Caki2 (cell line): Measurements from ENCODE around the gene BICDL2. TPM values are rescaled to one million over a fixed set of nuclear protein-coding genes. Genes with fewer than 3 reads are reported as not detected.

Experiments
- DNase-seq: peaks from one replicate; pipeline ENCODE4 v3.0.0-alpha.2; 2015; ENCODE audit warnings: low read depth
- in situ Hi-C: cut with HindIII; loops from 2 replicates; pipeline ENCODE4 v1.10.0; 2016; ENCODE audit warnings: low sequenced_read_pairs, low pct_unique_long_range_greater_than_20kb, mixed read lengths
- total RNA-seq: library from RNA; depleted of rRNA; stranded (reverse); fragments of >200 nt; shearing (Covaris generic); gene quantifications from 2 replicates; pipeline ENCODE4 v1.2.3, GENCODE V29; 2014; ENCODE audit warnings: low replicate concordance

Gene BICDL2
- total RNA-seq, 1 experiment from 2014 or later = not detected

DNA sequence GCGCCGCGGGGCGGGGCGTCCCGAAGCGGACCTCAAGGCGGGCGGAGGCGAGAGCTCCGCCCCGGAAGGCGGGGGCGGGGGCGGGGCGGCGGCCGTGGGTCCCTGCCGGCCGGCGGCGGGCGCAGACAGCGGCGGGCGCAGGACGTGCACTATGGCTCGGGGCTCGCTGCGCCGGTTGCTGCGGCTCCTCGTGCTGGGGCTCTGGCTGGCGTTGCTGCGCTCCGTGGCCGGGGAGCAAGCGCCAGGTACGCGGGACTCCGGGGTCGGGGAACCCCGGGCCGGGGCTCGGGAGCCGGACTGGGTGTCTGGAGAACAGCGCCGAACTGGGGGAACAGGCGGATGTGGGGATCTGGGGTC, 16.5 kb downstream of the BICDL2 start, which contains the start of gene TNFRSF12A:
Gene TNFRSF12A, plus strand, starts transcription at position 122 of the 357 bp plus-strand sequence. Its CDS starts 30 bp downstream, at position 152.
- peak; percentile 76 for DNase-seq
- in situ Hi-C loops = no loop called here

DNA sequence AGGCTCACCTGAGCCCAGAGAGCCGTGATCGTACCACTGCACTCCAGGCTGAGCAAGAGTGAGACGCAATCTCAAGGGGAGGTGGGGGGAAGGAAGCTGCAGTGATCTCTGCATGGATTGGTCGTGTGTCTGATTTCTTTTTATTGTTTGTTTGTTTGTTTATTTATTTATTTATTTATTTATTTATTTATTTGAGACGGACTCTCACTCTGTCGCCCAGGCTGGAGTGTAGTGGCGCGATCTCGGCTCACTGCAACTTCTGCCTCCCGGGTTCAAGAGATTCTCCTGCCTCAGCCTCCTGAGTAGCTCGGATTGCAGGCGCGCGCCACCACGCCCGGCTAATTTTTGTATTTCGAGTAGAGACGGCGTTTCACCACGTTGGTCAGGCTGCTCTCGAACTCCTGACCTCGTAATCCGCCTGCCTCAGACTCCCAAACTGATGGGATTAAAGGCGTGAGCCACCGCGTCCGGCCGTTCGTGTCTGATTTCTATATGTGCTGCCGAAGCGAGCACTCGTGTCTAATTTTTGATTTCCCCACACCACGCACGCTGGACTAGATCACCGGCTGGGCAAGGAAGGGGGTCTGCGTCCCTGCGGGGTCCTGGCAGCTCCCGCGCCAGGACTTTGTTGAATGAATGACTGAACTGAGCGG, 17.0 kb downstream of the BICDL2 start:
- no peak for DNase-seq
- in situ Hi-C loops = no loop called here

DNA sequence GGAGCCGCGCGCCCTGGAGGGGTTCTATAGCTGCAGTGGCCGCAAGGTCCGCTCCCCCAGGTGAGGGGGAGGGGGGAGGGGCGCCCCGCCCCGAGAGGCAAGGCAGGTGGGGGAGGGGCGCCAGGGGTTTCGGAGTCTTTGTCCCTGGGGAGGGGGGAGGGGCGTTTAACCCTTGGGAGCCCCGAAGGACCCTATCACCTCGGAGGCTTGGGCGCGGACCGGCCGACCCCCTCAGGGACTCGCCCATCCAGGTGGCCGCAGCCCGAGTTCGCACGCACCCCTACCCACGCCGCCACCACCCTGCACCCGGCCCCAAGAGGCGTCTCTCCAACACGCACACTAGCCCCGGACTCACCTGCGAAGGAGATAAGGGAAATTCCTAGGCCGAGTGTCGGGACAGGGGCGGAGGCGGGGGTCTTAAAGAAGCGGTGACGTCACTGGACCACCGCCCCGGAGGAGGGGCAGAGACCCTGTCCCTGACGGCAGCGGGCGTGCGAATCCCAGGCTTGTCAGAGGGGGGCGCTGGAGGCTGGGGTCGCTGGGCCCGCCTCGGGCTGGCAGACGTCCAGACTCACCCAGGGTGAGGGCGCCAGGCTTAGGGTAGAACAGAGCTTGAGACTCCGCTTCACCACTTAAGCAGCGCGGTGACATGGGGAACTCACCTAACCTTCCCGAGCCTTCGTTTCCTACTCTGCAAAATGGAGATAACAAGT, 18.8 kb downstream of the BICDL2 start, which contains the start of gene CLDN6:
Gene CLDN6, minus strand, starts transcription at position 390 of the 713 bp plus-strand sequence. CDS start 2,162 bp downstream, outside the sequence.
- DNase-seq = no peak
- in situ Hi-C loops = no loop called here

DNA sequence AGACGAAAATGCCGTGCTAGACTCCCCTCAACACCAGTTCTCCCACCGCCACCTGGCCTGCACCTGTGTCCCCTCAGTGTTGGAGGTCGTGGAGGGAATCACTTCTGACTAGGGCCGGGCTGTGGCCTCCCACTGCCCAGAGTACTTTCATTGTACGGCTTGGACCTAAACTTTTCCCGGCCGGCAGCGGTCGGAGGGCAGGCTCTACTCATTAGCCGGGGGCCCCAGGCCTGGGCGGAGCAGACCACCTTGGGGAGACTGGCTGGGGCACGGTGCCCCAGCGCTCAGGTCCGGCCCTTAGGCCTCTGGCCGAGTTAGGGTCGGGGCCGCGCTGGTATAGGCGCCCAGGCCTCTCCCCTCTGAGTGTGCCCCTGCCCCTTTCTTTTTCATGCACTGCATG, 19.4 kb downstream of the BICDL2 start:
- no peak for DNase-seq
- in situ Hi-C loops = no loop called here

DNA sequence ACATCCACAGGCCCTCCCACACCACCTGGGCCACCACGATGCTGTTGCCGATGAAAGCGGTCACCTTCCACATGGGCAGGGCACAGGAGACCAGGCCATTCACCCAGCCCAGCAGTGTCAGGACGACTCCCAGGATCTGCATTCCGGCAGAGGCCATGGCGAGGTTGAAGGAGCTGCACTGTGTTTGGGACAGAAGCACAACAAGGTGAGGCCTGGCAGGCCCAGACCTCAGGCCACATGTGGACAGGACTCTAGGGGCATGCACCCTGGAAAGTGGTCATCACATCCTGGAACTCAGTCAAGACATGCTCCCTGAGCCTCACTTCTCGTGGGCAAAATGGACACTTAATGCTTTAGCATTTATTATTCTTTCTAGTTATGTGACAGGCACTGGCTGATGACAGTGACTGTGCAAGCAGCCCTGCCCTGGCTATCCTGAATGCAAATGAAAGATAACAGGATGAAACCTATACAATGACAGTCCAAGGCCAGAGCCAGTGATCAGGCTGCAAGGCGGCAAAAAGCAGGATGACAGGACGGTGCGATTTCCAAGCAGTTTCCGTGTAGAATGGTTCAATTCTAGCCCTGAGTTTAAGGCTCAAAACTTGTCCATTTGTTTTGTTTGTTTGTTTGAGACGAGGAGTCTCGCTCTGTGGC, 20.8 kb downstream of the BICDL2 start:
- DNase-seq = no peak
- in situ Hi-C loops = no loop called here

DNA sequence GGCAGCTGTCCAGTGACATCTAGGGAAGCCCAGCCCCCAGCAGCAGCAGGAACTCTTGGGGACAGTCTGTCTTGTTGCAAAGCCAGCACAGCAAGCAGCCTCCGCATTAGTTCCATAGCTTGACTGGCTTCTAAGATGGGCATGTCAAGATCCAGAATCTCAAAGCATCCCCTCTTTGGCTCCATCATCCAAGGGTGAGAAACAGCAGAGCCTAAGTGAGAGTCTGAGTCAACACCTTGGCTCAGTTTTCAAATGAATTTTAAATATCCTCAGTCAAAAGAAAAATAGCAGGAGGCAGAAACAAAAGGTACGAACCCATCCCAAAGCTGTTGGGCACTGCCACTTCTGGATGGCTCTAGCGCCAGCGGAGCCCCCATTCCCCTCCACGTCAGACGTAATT, 21.8 kb downstream of the BICDL2 start:
- no peak for DNase-seq
- in situ Hi-C loops = no loop called here

DNA sequence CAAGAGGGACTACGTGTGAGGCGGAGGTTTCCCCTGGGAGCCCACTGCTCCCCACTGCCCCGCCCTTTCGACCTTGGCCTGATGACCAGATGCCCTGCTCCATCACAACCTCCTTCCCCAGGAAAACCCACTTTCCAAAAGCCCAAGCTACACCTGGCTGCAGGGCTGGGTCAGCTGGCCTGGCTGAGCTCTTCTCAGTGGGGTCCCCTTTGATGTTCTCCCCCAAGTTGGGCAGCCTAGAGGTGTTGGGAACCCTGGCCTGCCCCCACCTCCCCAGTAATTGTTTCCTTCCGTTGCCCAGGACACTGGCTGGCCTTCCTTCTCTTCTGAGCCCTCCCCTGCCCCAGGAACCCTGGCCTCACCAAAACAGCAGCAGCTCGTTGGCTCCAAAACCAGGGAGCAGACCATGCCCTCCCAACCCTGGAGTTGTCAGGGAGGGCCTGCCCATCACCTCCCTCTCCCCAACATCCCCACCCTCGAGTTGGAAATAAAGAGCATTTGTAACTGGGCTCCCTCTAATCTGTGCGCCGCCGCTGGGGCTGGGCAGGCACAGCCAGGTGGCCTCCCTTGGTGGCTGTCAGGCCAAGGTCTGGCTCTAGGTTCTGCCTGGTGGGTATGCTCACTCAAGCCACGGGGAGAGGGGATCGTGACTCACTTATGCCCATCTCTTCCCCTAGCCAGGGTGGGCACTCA, 22.6 kb downstream of the BICDL2 start:
- no peak for DNase-seq
- in situ Hi-C loops = no loop called here

DNA sequence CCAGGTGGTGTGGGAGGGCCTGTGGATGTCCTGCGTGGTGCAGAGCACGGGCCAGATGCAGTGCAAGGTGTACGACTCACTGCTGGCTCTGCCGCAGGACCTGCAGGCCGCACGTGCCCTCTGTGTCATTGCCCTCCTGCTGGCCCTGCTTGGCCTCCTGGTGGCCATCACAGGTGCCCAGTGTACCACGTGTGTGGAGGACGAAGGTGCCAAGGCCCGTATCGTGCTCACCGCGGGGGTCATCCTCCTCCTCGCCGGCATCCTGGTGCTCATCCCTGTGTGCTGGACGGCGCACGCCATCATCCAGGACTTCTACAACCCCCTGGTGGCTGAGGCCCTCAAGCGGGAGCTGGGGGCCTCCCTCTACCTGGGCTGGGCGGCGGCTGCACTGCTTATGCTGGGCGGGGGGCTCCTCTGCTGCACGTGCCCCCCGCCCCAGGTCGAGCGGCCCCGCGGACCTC, 23.2 kb downstream of the BICDL2 start:
- in situ Hi-C loops = no loop called here
- DNase-seq = peak; percentile 55

DNA sequence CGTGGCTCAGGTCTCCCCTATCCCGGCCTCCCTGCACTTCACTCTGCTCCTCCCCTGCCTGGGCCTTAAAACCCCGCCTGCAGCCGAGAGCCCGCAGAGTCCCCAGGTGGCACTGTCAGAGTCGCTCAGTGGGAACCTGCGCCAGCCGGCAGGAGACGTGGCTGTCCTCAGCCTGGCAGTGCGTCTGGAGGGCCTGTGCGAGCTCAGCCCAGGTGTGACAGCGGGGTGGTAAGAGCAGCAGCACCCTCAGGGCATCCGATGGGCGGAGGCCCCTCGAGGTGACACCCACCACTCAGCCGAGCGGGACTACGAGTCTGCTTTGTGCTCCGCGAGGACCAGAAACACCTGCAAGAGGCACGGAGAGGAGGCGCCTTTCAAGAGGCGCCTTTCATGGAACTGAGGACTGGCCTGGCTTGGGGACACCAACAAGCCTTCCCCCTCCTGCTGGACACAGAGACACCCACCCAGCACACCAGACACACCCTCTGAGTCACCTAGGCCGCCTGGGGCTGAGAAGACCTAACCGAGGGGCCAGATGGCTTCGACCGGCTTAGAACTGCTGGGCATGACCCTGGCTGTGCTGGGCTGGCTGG, 23.8 kb downstream of the BICDL2 start, which contains the start of gene CLDN9:
Gene CLDN9, plus strand, starts transcription at position 96 of the 593 bp plus-strand sequence. Its CDS starts 440 bp downstream, at position 536.
- in situ Hi-C loops = no loop called here
- peak; percentile 62 for DNase-seq

DNA sequence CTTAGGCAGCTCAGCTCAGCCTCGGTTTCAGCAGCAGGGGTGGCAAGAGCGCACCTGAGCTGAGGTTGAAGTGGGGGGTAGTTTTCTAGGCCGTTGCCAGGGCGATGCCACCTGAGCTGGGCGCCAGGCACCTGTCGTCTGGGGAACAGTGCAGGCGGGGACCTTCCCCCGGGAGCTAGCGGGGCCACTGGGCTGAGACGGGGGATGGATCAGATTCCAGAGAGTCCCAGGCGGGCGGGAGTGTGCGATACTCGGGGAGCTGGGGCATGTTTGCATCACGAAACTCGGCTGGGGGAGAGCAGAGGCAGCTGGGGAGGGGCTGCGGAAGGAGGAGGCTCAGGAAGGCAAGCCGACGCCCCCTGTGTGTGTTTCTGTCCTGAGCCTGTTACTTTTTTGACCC, 24.5 kb downstream of the BICDL2 start:
- in situ Hi-C loops = no loop called here
- DNase-seq = no peak

DNA sequence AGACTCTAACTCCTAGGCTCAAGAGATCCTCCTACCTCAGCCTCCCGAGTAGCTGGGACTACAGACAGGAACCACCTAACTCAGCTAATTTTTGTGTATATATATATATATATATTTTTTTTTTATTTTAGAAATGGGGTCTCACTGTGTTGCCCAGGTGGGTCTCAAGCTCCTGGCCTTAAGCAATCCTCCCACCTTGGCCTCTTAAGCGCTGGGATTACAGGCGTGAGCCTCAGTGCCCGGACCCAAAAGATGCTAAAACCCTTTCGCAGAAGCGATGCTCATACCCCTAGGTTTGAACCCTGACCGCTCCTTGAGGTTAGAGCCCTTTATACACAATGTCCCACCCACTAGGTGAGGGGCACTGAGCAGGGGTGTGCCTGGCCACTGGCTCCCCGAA, 26.2 kb downstream of the BICDL2 start:
- in situ Hi-C loops = no loop called here
- no peak for DNase-seq

DNA sequence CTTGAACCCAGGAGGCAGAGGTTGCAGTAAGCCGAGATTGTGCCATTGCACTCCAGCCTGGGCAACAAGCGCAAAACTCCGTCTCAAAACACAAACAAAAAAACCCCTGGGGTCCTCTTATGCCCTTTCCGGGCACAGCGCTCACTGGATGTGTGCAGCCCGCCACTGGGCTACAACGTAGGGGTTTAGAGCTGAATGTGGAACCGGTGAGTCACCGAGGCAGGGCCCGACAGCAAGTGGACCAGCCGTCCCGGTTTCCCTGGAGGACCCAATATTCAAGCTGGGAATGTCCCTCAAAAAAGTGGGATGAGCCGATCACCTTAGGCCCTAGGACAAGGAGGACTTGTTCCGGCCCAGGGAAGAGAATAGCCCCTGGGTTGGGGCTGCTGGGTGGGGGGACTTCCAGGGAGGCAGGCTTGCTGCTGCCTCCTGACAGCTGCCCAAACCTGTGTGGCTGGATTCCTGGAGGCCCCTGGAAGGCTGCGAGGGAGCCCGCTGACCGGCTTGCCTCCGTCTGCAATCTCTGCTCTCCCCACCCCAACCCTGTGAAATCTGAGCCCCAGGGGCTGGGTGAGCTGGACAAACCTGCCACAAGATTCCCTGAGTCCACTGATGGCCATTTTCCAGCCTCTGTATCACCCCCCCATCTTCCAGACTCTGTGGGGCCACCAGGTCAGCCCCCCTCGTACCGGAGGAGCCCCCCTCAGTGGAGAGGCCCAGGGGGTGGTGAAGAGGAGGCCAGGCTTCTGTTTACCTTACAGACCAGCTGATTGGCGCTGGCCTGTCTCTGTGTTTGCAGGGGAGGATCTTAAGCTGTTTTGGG, 27.0 kb downstream of the BICDL2 start:
- in situ Hi-C loops = no loop called here
- no peak for DNase-seq

DNA sequence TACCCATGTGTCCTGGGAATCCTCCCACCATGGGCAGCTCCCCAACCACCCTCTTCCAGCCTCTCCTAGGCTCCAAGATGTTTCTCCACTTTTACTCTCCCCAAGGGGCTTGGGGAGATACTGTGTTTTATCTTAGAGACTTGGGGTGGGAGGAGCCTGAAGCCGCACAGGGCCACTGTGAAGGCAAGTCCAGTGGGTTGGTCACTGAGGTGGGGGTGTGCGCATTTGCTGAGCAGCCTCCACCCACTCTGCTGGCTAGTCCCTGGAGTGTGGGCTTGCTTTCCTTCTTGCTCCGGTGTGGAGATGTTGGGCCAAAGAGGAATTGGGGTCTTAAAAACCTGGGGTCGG, 28.1 kb downstream of the BICDL2 start:
- no peak for DNase-seq
- in situ Hi-C loops = no loop called here

DNA sequence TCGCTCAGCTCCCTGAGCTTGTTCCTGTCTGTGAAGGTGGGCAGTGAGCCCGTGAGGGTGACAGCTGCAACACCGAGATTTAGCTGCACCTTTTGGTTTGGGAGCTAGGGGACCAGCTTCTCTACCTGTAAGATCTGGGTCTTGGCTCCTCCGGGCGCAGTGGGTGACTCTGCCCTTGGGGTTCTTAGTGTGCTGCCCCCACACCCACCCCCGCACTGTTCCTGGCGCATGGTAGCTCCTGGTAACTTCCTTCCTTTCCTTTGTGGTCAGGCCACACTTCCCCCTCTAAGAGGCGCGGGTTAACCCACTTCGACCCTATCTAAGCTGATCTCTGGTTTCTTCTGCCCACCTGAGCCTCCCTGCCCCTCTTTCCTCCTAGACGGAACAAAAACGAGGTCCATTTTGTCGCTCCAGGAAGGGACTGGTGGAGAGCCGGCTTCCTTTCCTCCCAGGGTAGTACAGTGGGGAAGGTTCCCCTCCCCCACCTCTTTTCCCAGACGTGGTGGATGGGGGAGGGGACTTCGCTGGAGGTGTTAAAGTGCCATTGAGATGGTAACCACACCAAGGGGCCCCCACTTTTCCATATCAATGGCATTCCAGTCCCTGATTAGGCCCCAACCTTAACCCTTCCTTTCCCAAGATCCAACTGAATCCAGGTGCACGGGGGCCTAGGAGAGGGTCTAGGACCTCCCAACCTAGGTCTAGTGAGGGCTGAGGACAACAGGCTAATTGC, 28.6 kb downstream of the BICDL2 start:
- DNase-seq = no peak
- in situ Hi-C loops = no loop called here

DNA sequence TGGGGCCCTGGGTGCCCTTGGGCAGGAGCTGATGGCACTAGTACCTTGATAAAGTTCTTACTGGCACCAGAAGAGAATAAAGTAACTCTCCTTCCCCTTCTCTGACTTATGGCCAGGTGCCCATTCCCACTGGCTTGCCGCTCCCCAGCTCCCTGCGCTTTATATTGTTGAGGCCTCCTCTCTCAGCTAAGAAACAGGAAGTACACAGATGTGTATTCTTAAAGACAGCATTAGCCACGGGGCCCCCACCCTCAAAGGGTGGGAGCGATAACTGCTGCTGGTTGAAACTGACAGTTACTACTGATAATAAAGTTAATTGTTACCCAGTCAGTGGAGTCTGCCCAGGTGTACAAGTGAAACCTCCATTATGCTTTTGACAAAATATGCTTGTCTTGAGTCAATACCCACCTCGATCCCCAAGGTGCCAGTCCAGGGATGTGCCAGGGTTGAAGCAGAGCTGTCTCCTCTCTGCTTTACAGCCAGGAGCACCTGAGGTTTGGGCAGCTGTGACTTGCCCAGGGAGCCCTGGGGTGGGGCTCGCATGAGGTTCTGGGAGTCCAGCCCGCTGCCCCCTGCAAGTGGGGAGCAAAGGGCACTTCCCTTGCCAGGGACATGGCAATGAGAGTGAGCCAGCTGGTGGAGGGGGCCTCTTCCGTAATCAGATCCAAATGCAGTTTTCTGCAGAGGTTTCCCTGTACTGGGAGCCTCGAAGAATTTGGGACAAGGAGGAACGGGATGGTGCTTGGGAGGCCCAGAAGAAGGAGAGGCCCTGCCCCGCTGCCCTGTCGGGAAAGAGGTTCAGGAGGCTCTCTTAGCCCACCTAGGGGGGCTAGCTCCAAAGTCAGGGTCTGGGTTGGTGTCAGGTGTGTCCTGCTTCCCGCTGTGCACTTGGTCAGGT, 29.4 kb downstream of the BICDL2 start:
- no peak for DNase-seq
- in situ Hi-C loops = no loop called here

DNA sequence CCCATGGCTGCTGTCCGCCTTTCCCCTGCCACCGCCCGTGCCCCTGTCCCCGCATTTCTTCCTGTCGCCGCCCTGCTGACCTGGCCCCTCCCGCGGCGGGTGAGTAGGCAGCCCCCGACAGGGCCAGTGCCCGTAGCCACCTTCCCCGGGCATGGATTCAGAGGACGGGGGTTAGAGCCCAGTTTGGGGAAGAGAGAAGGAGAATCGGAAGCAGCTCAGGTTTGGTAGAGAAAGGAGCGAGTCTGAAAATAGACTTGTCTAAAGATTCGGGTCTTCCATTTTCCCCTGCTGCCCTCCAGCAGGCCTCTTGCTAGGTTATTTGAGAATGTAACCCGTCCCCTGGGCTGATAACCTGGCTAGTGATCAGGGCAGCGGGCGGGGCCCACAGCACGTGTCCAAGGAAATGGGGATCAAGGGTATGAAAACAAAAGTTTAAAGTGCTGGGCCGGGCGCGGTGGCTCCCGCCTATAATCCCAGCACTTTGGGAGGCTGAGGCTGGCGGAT, 31.9 kb downstream of the BICDL2 start:
- DNase-seq = peak; percentile 72
- in situ Hi-C loops = no loop called here
